Dedifferentiated amniotic fluid mesenchymal stem cell (primary cell): ENCODE results near the gene ANGPTL7.

Source experiments
- DNase-seq: peaks from one replicate; pipeline ENCODE4 v3.0.0-alpha.2; 2016; ENCODE audit errors: extremely low spot score

The ANGPTL7 gene

GRCh38 chr1:11169202-11169601 is 20.0 kb upstream of the ANGPTL7 start:
- no peak for DNase-seq

GRCh38 chr1:11170102-11170501 is 19.1 kb upstream of the ANGPTL7 start:
- DNase-seq = no peak

GRCh38 chr1:11174261-11174942 is 14.8 kb upstream of the ANGPTL7 start:
- DNase-seq = no peak

- no peak for DNase-seq
Observed at GRCh38 chr1:11175461-11175860, 13.7 kb upstream of the ANGPTL7 start.

GRCh38 chr1:11176081-11176706 is 13.0 kb upstream of the ANGPTL7 start:
- no peak for DNase-seq

- no peak for DNase-seq
Observed at GRCh38 chr1:11178021-11179015, 10.8 kb upstream of the ANGPTL7 start.

GRCh38 chr1:11179125-11179524 is 10.0 kb upstream of the ANGPTL7 start:
- no peak for DNase-seq

- DNase-seq = peak; percentile 31
Observed at GRCh38 chr1:11179749-11180148, 9.4 kb upstream of the ANGPTL7 start.

GRCh38 chr1:11180342-11180744 is 8.8 kb upstream of the ANGPTL7 start:
- DNase-seq = peak; percentile 39

- DNase-seq = no peak
Observed at GRCh38 chr1:11182884-11183283, 6.3 kb upstream of the ANGPTL7 start.

GRCh38 chr1:11184973-11185372 is 4.2 kb upstream of the ANGPTL7 start:
- DNase-seq = no peak

GRCh38 chr1:11187000-11187399 is 2.2 kb upstream of the ANGPTL7 start:
- no peak for DNase-seq

- no peak for DNase-seq
Observed at GRCh38 chr1:11187494-11187893, 1.7 kb upstream of the ANGPTL7 start.

- no peak for DNase-seq
Observed at GRCh38 chr1:11187931-11188330, 1.2 kb upstream of the ANGPTL7 start.

GRCh38 chr1:11188381-11188780 is 774 bp upstream of the ANGPTL7 start:
- no peak for DNase-seq

- no peak for DNase-seq
Observed at GRCh38 chr1:11193376-11193775, 4.2 kb downstream of the ANGPTL7 start.

- no peak for DNase-seq
Observed at GRCh38 chr1:11194407-11195176, 5.4 kb downstream of the ANGPTL7 start.

GRCh38 chr1:11196945-11197344 is 7.8 kb downstream of the ANGPTL7 start:
- no peak for DNase-seq

- DNase-seq = no peak
Observed at GRCh38 chr1:11197359-11197758, 8.2 kb downstream of the ANGPTL7 start.

GRCh38 chr1:11198257-11198656 is 9.1 kb downstream of the ANGPTL7 start:
- no peak for DNase-seq

- DNase-seq = no peak
Observed at GRCh38 chr1:11198851-11199594, 9.9 kb downstream of the ANGPTL7 start.
